Measurements from ENCODE around the gene MIB1. TPM values are rescaled to one million over a fixed set of nuclear protein-coding genes. Genes with fewer than 3 reads are reported as not detected.

MIB1 gene
- total RNA-seq, 1 experiment from 2014 or later, result 56.1 TPM

DNA sequence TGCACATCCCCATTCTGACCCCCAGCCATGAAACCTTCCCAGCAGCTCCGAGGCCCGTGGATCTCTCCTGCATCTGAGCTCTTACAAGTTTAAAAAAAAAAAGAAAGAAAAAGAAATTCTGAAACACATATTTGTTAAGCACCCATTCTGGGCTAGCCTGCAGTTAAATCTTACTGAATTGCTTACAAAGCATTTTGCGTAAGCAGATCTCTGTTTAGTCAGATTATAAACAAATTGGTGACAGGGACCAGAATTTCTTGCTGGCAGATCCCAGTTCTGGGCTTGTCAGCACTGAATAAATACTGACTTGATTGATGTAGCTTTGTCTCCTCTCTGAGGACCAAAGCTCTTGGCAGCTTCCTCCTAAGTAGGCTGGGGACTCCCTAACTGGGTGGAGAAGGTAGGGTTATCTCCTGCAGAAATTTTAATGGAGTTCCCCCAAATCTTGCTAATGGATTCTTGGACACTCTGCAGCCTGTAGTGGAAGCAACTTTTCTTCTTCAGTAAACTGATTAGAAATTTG is 160.9 kb downstream of the MIB1 start:
- no peaks in the 10 kb centered on the region for H3K27me3 ChIP-seq (ENCODE audit: insufficient read depth, low read length)
- intact Hi-C loops (cut with micrococcal nuclease), result no loop called here
- H3K4me3 ChIP-seq (replicated peaks in 1 of 2; ENCODE audit: low read depth in 1 of 2, low read length in 2 of 2), result no peak overlapping the region
- H4K20me1 ChIP-seq (ENCODE audit: insufficient read depth), result no peaks in the 10 kb centered on the region
- POLR2A ChIA-PET, result no interaction called here
- H3K9me3 ChIP-seq (ENCODE audit: control insufficient read depth in 1 of 2, insufficient read depth in 1 of 2, low read depth in 1 of 2, low read length in 2 of 2), result no peaks in the 10 kb centered on the region
- CTCF ChIA-PET, result no interaction called here
- RAD21 ChIA-PET (ENCODE audit: low non-redundant PET in 1 of 2, low total read pairs in 2 of 2, uncharacterized antibody in 2 of 2, unreplicated experiment in 2 of 2), result no interaction called here
- ATAC-seq, result no peak
- H3K36me3 ChIP-seq (ENCODE audit: control insufficient read depth in 1 of 2, insufficient read depth in 2 of 2, low read length in 2 of 2), result no peaks in the 10 kb centered on the region
- no peak overlapping the region for H2AFZ ChIP-seq (ENCODE audit: low read depth, low read length, poor library complexity, severe bottlenecking)
- no peak for DNase-seq (ENCODE audit: low read depth, low spot score)
- no TSS peak for BruUV-seq (replicated peaks)
- no peaks in the 10 kb centered on the region for H3K79me2 ChIP-seq (ENCODE audit: insufficient read depth, low read length)
- H3K9ac ChIP-seq (ENCODE audit: low read length), result no peak overlapping the region
- H3K4me1 ChIP-seq (ENCODE audit: control insufficient read depth in 1 of 2, insufficient read depth in 2 of 2, low read length in 2 of 2), result peaks cover 0 to 4% of the 10 kb centered on the region in 2 experiments; a peak in 1 of 4 replicates
- H3K4me2 ChIP-seq (ENCODE audit: low read length), result no peak overlapping the region
- H3K9me2 ChIP-seq (ENCODE audit: insufficient read depth), result no peaks in the 10 kb centered on the region
- TF ChIP-seq EGR1 (IDR thresholded peaks at IDR 0.05; ENCODE audit: low read depth) (no peak), REST (IDR thresholded peaks at IDR 0.05; ENCODE audit: low read depth) (no peak), SIN3A (IDR thresholded peaks at IDR 0.05; ENCODE audit: low read depth) (no peak), SP1 (IDR thresholded peaks at IDR 0.05; ENCODE audit: low read depth) (no peak), CBX3 (IDR thresholded peaks at IDR 0.05; ENCODE audit: low read depth) (no peak), POLR2AphosphoS5 (IDR thresholded peaks at IDR 0.05; ENCODE audit: low read depth, low read length) (no peak)
- TF ChIP-seq, protein P1, sequence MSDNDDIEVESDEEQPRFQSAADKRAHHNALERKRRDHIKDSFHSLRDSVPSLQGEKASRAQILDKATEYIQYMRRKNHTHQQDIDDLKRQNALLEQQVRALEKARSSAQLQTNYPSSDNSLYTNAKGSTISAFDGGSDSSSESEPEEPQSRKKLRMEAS (IDR thresholded peaks at IDR 0.05), result no peak
- TF ChIP-seq, protein P2, sequence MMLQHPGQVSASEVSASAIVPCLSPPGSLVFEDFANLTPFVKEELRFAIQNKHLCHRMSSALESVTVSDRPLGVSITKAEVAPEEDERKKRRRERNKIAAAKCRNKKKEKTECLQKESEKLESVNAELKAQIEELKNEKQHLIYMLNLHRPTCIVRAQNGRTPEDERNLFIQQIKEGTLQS (IDR thresholded peaks at IDR 0.05), result no peak
- TF ChIP-seq, protein P3, sequence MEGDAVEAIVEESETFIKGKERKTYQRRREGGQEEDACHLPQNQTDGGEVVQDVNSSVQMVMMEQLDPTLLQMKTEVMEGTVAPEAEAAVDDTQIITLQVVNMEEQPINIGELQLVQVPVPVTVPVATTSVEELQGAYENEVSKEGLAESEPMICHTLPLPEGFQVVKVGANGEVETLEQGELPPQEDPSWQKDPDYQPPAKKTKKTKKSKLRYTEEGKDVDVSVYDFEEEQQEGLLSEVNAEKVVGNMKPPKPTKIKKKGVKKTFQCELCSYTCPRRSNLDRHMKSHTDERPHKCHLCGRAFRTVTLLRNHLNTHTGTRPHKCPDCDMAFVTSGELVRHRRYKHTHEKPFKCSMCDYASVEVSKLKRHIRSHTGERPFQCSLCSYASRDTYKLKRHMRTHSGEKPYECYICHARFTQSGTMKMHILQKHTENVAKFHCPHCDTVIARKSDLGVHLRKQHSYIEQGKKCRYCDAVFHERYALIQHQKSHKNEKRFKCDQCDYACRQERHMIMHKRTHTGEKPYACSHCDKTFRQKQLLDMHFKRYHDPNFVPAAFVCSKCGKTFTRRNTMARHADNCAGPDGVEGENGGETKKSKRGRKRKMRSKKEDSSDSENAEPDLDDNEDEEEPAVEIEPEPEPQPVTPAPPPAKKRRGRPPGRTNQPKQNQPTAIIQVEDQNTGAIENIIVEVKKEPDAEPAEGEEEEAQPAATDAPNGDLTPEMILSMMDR (IDR thresholded peaks at IDR 0.05 in 2 of 3, conservative IDR thresholded peaks at IDR 0.05 in 1 of 3; ENCODE audit: borderline replicate concordance in 1 of 3, insufficient read depth in 1 of 3, low read depth in 2 of 3, low read length in 2 of 3), result no peak
- H3K27ac ChIP-seq (ENCODE audit: low read depth, low read length), result no peak overlapping the region

All from HCT116 (cell line).